Karpas-422 (cell line): ENCODE results near the gene SHISAL2A. TPM values are rescaled to one million over a fixed set of nuclear protein-coding genes. Genes with fewer than 3 reads are reported as not detected.

Source experiments
- DNase-seq: peaks from one replicate; pipeline ENCODE4 v3.0.0-alpha.2; 2015
- H2AFZ ChIP-seq: fragments of 200-600 bp; sonication (generic); 2 replicates; pipeline ENCODE4 v1.6.1; 2014; ENCODE audit warnings: antibody characterized with exemption, low read length, mixed read lengths
- H3K27ac ChIP-seq: fragments of 200-600 bp; sonication (generic); 2 replicates; pipeline ENCODE4 v1.5.1; 2014; ENCODE audit warnings: mild to moderate bottlenecking, low read length, moderate library complexity
- H3K27me3 ChIP-seq: fragments of 200-600 bp; sonication (generic); 2 replicates; pipeline ENCODE4 v1.6.1; 2014; ENCODE audit warnings: low read length, mixed read lengths
- H3K36me3 ChIP-seq: fragments of 200-600 bp; sonication (generic); 2 replicates; pipeline ENCODE4 v1.6.1; 2014; ENCODE audit warnings: low read length, mixed read lengths; ENCODE audit not compliant: insufficient read depth
- H3K4me1 ChIP-seq: fragments of 200-600 bp; sonication (generic); 2 replicates; pipeline ENCODE4 v1.6.1; 2014; ENCODE audit warnings: mild to moderate bottlenecking, low read length, mixed read lengths
- H3K4me2 ChIP-seq: fragments of 200-600 bp; sonication (generic); 2 replicates; pipeline ENCODE4 v1.6.1; 2014; ENCODE audit warnings: low read length, low read depth, mild to moderate bottlenecking; ENCODE audit not compliant: poor library complexity, severe bottlenecking
- H3K4me3 ChIP-seq: fragments of 200-600 bp; sonication (generic); 2 replicates; pipeline ENCODE4 v1.5.1; 2014; ENCODE audit warnings: mild to moderate bottlenecking, antibody characterized with exemption, low read length, mixed read lengths
- H3K79me2 ChIP-seq: fragments of 200-600 bp; sonication (generic); 2 replicates; pipeline ENCODE4 v1.6.1; 2014; ENCODE audit warnings: mild to moderate bottlenecking, low read length, mixed read lengths
- H3K9ac ChIP-seq: fragments of 200-600 bp; sonication (generic); 2 replicates; pipeline ENCODE4 v1.6.0; 2014; ENCODE audit warnings: low read length
- H3K9me2 ChIP-seq: fragments of 200-600 bp; sonication (generic), shearing (Covaris generic); replicated peaks from 2 replicates; pipeline ENCODE4 v1.6.0; 2014; ENCODE audit warnings: mild to moderate bottlenecking, low read length, moderate library complexity; ENCODE audit not compliant: insufficient read depth
- H3K9me3 ChIP-seq: fragments of 300-700, 200-600 bp; sonication (generic); 2 replicates; pipeline ENCODE4 v1.6.1; 2014; ENCODE audit warnings: low read length, mixed read lengths
- H4K20me1 ChIP-seq: fragments of 200-600 bp; sonication (generic); 2 replicates; pipeline ENCODE4 v1.6.1; 2014; ENCODE audit warnings: mild to moderate bottlenecking, antibody characterized with exemption, low read length, low read depth; ENCODE audit not compliant: insufficient read depth
- total RNA-seq: library from RNA; depleted of rRNA; stranded (reverse); fragments of >200 nt; shearing (Covaris generic); gene quantifications from 2 replicates; pipeline ENCODE4 v1.2.3, GENCODE V29; 2014; ENCODE audit warnings: low replicate concordance

The SHISAL2A gene
- total RNA-seq, 1 experiment from 2014 or later, result not detected

DNA sequence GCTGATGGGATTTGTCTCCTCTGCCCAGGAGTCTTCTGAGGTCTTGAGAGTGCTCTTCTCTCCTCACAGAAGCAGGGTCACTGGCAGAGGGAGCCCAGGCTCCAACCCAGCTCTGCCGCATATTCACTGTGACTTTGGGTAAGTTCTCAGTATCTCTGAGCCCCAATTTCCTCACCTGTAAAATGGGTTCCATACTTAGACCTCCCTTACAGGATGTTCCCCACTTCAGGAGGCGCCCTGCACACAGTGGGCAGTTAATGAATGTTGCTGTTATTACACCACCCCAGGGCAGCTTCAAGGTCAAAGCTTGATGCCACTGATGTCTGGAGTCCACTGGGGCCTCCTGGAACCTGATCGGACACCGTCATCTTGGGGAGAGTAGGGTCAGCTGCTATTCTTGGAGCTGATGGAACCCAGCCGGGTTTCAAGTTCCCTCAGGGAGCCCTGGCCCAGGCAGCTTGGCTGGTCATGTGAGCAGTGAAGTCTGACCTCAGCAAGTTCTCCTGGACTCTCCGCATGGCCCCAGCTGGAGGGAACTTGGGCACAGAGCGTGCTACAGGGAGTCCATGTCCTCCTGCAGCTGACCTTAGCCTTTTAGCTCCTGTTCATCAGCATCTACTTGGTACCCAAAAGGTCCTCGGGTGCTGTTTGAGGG lies 43.4 kb downstream of the SHISAL2A start:
- Histone ChIP-seq H3K4me1 (no peaks in the 10 kb centered on the region), H3K27ac (no peak overlapping the region), H3K27me3 (no peaks in the 10 kb centered on the region), H3K79me2 (no peaks in the 10 kb centered on the region), H4K20me1 (no peaks in the 10 kb centered on the region), H3K9ac (no peak overlapping the region), H3K9me3 (no peaks in the 10 kb centered on the region), H2AFZ (no peak overlapping the region), H3K4me3 (no peak overlapping the region), H3K36me3 (no peaks in the 10 kb centered on the region), H3K9me2 (no peaks in the 10 kb centered on the region), H3K4me2 (no peak overlapping the region)
- DNase-seq, result no peak

DNA sequence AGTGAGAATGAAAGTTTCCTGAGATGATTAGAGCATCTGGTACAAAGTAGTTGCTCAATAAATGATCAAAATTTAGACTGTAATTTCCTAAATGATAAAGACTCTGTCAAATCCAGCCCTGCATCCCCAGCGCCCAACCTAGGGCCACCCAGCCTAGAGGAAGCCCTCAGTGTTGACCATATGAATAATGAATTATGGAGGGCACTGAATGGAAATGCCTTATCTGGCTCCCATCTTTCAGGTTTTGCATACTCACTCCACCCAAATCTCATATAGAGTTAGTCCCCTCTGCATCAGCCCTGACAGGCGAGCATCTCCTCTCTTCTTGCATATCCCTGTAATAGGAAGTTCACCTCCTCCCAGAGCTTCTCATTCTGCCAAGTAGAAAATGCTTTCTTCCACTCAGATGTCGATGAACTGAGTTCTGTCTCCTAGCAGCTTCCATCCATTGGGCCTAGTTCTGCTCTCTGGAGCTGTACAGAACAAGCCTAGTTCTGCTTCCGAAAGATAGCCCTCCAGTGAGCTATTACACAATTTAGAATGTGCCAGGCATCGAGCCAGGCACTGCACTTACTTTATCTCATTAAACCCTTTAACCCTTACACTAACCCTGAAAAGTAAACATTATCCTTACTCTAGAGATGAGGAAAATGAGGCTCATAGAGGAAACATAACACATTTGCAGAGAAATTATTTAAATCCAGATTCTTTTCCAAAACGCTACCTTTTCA lies 44.3 kb downstream of the SHISAL2A start:
- no peaks in the 10 kb centered on the region for H4K20me1 ChIP-seq
- H3K36me3 ChIP-seq, result no peaks in the 10 kb centered on the region
- no peak overlapping the region for H2AFZ ChIP-seq
- H3K27ac ChIP-seq, result no peak overlapping the region
- H3K9ac ChIP-seq, result no peak overlapping the region
- no peak for DNase-seq
- no peak overlapping the region for H3K4me3 ChIP-seq
- no peaks in the 10 kb centered on the region for H3K9me2 ChIP-seq
- H3K9me3 ChIP-seq, result no peaks in the 10 kb centered on the region
- no peak overlapping the region for H3K4me2 ChIP-seq
- no peaks in the 10 kb centered on the region for H3K27me3 ChIP-seq
- no peaks in the 10 kb centered on the region for H3K4me1 ChIP-seq
- no peaks in the 10 kb centered on the region for H3K79me2 ChIP-seq

DNA sequence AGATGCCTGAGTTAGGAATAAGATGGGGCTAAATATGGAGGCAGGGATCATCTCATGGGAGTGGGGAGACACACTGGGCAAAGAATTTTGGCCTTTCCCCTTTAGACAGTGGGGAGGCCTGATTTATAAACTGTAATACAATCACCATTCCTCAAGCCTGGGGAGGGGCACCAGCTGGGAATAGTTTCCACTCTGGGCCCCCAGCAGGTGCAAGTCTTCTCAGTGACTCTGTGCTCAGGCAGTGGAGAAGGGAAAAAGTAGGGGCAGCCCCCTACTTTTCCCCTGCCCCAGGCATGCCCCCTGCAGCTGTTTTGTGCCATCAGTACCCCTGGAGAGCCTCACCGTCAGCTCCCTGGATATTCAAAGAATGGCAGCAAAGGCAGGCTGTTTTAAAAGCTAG lies 46.1 kb downstream of the SHISAL2A start:
- H3K79me2 ChIP-seq, result no peaks in the 10 kb centered on the region
- no peak overlapping the region for H3K4me2 ChIP-seq
- no peak overlapping the region for H3K9ac ChIP-seq
- no peaks in the 10 kb centered on the region for H3K9me2 ChIP-seq
- no peaks in the 10 kb centered on the region for H3K4me1 ChIP-seq
- no peaks in the 10 kb centered on the region for H3K36me3 ChIP-seq
- no peaks in the 10 kb centered on the region for H3K27me3 ChIP-seq
- H2AFZ ChIP-seq, result no peak overlapping the region
- H3K9me3 ChIP-seq, result no peaks in the 10 kb centered on the region
- H3K27ac ChIP-seq, result no peak overlapping the region
- H3K4me3 ChIP-seq, result no peak overlapping the region
- no peak for DNase-seq
- no peaks in the 10 kb centered on the region; the same call in 1 of the 2 replicates for H4K20me1 ChIP-seq

DNA sequence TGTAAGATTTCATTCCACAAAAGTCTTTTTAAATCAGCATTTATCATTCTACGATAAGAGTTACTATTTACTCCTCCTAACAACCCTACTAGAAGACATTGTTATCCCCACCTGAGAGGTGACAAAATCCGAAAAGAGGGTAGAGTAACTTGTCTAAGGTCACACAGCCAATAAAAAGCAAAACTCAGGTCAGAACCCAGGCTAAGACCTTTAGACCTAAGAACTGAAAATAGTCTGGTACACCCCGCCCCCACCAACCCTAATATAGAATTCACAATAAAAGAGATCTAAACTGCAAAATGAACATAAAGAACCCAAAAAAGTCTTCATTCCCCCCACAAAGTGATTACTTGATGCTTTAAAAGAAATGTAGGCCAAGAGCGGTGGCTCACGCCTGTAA lies 46.5 kb downstream of the SHISAL2A start:
- Histone ChIP-seq H3K4me1 (no peaks in the 10 kb centered on the region), H3K9me2 (no peaks in the 10 kb centered on the region), H3K27ac (no peak overlapping the region), H3K79me2 (no peaks in the 10 kb centered on the region), H3K9me3 (no peaks in the 10 kb centered on the region), H3K36me3 (0 out of 2 replicates have a peak, but pooled peaks cover 2% of the 10 kb centered on the region), H2AFZ (no peak overlapping the region), H4K20me1 (no peaks in the 10 kb centered on the region; the same call in 1 of the 2 replicates), H3K4me3 (no peak overlapping the region), H3K4me2 (no peak overlapping the region), H3K27me3 (no peaks in the 10 kb centered on the region), H3K9ac (no peak overlapping the region)
- DNase-seq, result no peak

DNA sequence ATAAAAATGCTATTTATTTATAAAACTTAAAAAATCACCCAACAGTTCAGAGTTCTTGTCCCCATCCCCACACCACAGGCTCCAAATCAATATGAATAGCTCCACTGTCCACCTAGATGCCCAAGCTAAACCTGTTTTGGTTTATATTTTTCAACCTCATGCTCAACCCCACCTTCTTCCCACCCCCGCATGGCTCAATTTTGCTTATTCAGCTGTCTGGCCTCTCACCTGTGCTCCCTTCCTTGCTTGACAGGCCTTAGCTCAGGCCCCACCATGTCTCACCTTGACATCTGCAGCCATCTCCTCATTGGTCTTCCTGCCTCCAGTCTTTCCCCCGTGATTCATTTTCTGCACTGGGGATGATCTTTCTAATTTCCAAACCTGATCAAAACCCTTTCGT lies 47.4 kb downstream of the SHISAL2A start:
- Histone ChIP-seq H3K4me1 (no peaks in the 10 kb centered on the region), H3K4me2 (no peak overlapping the region), H3K79me2 (no peaks in the 10 kb centered on the region), H3K9ac (no peak overlapping the region), H3K27me3 (no peaks in the 10 kb centered on the region), H4K20me1 (no peaks in the 10 kb centered on the region; the same call in 1 of the 2 replicates), H3K4me3 (no peak overlapping the region), H3K9me3 (no peaks in the 10 kb centered on the region), H3K36me3 (peaks cover 10% of the 10 kb centered on the region; the same call in 1 of the 2 replicates), H3K9me2 (no peaks in the 10 kb centered on the region), H2AFZ (no peak overlapping the region), H3K27ac (no peak overlapping the region)
- DNase-seq, result no peak

DNA sequence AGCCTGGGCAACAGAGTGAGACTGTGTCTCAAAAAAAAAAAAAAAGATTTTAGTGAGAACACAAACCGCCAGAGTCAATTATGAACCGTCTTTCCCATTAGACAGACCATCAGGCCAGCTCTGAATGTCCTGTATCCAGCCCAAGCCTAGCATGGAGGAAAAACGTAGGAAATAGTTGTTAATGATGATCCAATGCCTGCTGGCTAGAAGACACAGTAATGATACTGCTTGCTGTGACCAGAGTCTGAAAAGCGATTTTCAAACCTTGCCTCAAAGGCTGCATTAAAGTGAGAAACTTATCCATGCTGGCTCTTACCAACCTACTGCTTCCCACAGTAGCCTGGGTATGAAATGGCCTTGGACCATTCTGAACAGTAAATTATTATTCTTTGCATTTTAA lies 48.2 kb downstream of the SHISAL2A start:
- Histone ChIP-seq H3K36me3 (peaks cover 14% of the 10 kb centered on the region; the same call in 1 of the 2 replicates), H3K4me2 (no peak overlapping the region), H3K27me3 (no peaks in the 10 kb centered on the region), H3K27ac (no peak overlapping the region), H3K9me3 (no peaks in the 10 kb centered on the region), H3K9ac (no peak overlapping the region), H3K4me1 (no peaks in the 10 kb centered on the region), H3K79me2 (no peaks in the 10 kb centered on the region), H4K20me1 (no peaks in the 10 kb centered on the region; the same call in 1 of the 2 replicates), H3K4me3 (no peak overlapping the region), H2AFZ (no peak overlapping the region), H3K9me2 (no peaks in the 10 kb centered on the region)
- DNase-seq, result no peak

DNA sequence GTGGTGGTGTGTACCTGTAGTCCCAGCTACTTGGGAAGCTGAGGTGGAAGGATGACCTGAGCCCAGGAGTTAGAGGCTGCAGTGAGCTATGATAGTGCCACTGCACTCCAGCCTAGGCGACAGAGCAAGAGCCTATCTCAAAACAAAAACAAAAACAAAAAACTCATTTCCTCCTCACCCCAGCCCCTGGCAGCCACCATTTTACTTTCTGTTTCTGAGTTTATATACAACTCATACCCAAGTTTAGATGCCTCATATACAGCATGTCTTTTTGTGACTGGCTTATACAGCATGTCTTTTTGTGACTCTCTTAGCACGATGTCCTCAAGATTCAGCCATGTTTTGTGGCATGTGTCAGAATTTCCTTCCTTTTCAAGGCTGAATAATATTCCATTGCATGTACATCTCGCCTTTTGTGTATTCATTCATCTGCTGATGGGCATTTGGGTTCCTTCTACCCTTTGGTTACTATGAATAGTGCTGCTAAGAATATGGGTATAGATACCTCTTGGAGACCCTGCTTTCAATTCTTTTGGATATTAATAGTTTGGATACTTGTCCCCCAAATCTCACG lies 50.5 kb downstream of the SHISAL2A start:
- no peak for DNase-seq
- no peak overlapping the region for H3K27ac ChIP-seq

DNA sequence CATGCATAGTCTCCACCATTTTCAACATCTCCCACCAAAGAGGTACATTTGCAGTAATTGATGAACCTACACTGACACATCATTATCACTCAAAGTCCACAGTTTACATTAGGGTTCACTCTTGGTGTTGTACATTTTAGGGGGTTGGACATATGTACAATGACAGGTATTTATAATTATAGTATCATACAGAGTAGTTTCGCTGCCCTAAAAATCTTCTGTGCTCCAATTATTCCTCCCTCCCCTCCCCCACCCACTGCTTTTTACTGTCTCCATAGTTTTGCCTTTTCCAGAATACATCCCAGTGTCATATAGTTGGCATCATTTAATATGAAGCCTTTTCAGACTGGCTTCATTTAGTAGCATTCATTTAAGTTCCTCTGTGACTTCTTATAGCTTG lies 51.6 kb downstream of the SHISAL2A start:
- peaks cover 5% of the 10 kb centered on the region; the same call in 1 of the 2 replicates for H4K20me1 ChIP-seq
- H3K79me2 ChIP-seq, result no peaks in the 10 kb centered on the region
- no peak overlapping the region for H3K27ac ChIP-seq
- H3K4me3 ChIP-seq, result no peak overlapping the region
- no peaks in the 10 kb centered on the region for H3K27me3 ChIP-seq
- H3K4me2 ChIP-seq, result no peak overlapping the region
- no peak for DNase-seq
- no peak overlapping the region for H3K9ac ChIP-seq
- H3K9me3 ChIP-seq, result no peaks in the 10 kb centered on the region
- H3K4me1 ChIP-seq, result no peaks in the 10 kb centered on the region
- H2AFZ ChIP-seq, result no peak overlapping the region
- H3K36me3 ChIP-seq, result peaks cover 25% of the 10 kb centered on the region
- no peaks in the 10 kb centered on the region for H3K9me2 ChIP-seq

More for the DNA sequence above, 50.5 kb downstream of the SHISAL2A start:
- H3K36me3 ChIP-seq, result peaks cover 23% of the 10 kb centered on the region
- no peaks in the 10 kb centered on the region for H3K27me3 ChIP-seq
- H3K79me2 ChIP-seq, result no peaks in the 10 kb centered on the region
- no peak overlapping the region for H3K4me3 ChIP-seq
- no peaks in the 10 kb centered on the region for H3K9me3 ChIP-seq
- H3K4me2 ChIP-seq, result no peak overlapping the region
- H3K9ac ChIP-seq, result no peak overlapping the region
- no peaks in the 10 kb centered on the region for H3K4me1 ChIP-seq
- H4K20me1 ChIP-seq, result peaks cover 5% of the 10 kb centered on the region; the same call in 1 of the 2 replicates
- H2AFZ ChIP-seq, result no peak overlapping the region
- no peaks in the 10 kb centered on the region for H3K9me2 ChIP-seq
